NK-92 (cell line): Measurements from ENCODE around the gene ANKS1A.

Experiments used
- DNase-seq: peaks from one replicate; lab custom pipeline; 2025; ENCODE audit not compliant: unreplicated experiment; lab: John Stamatoyannopoulos, UW

The ANKS1A gene

DNA sequence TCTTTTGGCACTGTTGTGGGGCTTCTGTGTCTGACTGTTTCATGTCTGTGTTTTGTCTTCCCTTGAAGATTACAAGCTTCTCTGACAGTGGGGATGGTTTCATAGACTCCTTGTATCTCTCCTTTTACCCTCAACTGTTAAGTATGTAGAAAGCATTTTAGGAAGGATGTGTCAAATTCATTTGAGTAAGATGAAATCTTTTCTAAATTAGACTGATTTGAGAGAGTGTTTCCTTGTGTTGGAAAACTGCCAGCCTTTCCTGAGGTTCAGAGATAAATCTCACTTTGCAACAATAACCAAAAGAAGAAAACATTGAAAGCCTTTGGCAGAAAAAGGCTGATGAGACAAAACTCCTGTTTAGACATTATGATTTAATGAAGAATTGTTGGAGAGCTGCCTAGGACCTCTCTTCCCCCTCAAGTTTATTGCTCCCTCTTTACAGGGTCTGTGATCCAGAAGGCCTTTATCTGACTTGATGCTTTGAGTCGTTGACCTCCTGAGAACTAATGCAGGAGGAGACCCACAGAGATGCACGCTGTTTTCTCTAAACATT is 68.3 kb downstream of the ANKS1A start:
- DNase-seq, result no peak

DNA sequence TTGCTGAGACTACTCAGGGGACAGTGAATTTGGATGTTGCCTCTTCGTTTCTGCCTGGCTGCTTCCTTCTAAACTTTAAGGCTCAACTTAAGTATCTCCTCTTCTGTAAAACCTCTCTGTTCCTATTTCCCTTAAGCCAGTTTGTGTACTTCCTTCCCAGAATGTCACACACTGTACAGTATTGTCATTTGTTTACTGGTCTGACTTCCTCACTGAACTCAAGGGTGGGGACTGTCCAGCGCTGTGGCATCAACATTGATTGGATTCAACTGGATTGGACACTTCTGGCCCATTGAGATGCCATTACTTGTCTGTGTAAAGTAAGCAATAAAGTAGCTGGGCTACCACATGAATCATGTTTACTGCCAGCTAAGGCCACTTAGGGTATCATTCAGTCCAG is 69.7 kb downstream of the ANKS1A start:
- no peak for DNase-seq

GRCh38 chr6:34959224-34959623 is 70.2 kb downstream of the ANKS1A start:
- no peak for DNase-seq

DNA sequence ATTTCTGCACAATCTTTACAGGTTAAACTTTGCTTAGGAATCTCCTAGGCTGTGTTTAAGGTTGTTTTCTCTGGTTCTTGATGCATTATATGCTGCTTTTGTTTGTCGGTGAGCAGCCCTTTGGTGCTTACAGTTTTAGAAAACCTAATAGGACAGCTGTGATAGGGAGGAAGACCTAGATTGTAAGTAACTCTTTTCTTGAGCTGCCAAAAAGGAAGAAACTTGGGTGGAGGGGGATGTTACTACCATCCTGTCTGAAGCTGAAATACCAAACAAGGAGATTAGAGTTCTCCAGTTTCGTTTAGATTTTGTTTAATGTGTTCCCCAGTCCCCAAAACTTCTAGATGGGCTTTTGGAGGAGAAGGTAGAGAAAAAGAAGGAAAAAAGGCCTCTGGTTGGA is 72.0 kb downstream of the ANKS1A start:
- DNase-seq, result no peak

GRCh38 chr6:34961574-34961973 is 72.5 kb downstream of the ANKS1A start:
- DNase-seq, result no peak

DNA sequence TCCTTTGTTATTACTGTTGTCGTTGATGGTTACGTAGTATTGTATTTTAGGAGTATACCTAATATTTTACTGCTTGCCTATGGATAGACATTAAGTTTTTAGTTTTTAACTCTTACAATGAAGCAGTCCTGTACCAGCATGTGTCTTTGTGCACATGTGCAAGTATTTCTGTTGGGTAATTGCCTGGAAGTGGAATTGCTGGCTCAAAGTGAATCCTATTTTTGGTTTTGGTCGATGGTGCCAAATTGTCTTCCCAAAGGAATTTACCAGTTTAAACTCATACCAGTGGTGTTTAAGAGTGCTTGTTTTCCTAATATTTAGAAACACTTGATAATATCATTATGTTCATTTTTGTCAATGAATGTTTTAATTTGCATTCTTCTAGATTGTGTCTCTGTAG is 75.5 kb downstream of the ANKS1A start:
- no peak for DNase-seq

DNA sequence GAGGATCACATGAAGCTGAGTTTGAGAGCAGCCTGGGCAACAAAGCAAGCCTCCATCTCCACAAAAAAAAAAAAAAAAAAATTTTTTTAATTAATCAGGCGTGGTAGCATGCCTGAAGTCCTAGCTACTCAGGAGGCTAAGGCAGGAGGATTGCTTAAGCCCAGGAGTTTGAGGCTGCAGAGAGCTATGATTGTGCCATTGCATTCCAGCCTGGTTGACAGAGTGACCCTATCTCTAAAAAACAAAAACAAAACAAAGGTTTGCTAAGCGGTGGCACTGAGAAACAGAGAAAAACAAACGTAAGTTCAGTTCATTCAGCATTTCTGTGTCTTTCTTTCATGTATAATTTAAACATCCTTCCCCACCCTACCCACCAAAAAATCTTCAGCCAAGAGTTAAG is 78.4 kb downstream of the ANKS1A start:
- DNase-seq, result no peak

DNA sequence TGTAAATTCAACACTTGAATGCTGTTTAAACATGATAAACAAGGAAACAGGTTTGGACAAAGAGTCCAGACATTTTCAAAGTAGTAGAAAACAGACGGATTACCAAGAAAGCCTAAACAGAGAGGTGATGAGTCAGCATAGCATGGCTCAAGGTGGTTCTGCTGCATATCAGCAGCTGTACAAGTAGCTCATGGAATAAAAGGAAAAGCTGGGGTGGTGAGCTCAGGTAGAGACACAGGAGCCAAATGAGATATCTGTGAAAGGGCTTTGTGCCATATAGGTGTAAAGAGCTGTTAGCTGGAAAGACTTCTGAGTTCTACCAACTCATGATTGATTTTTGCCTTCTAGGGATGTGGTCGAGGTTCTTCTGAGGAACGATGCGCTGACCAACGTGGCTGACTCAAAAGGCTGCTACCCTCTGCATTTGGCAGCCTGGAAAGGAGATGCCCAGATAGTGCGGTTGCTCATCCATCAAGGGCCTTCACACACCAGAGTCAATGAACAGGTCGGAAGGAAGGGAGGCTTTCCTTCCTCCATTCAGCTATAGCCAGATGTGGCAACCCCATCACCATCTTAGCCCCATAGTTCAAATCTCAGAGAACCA is 80.7 kb downstream of the ANKS1A start:
- no peak for DNase-seq

DNA sequence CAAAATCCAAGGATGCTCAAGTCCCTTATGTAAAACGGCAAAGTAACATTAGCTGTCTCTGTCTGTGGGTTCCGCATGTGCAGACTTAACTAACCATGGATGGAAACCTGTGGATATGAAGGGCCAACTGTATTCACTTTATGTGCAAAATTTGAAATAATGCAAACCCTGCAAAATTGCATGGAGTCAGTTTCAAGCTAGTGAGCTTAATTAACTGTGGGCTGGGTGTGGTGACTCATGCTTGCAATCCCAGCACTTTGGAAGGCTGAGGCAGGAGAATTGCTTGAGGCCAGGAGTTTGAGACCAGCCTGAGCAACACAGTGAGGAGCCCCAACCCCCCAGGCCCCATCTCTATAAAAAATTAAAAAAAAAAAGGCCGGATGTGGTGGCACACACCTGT is 81.4 kb downstream of the ANKS1A start:
- no peak for DNase-seq

DNA sequence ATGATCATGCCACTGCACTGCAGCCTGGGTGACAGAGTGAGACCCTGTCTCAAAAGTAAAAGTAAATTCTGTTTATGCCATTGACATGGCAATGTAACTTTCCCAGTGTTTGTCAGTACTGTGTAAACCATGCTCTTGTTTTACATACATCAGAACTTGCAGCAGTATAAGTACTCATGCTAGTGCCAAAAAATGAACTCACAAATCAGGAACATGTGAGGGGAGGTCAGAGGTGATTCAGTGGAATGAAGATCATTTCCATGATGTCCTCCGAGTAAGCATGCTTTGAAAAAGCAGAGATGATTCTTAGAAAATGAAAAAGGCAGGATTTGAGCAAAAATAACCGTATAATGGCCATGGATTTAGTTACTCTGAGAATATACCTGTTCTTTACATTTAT is 81.9 kb downstream of the ANKS1A start:
- DNase-seq, result no peak

DNA sequence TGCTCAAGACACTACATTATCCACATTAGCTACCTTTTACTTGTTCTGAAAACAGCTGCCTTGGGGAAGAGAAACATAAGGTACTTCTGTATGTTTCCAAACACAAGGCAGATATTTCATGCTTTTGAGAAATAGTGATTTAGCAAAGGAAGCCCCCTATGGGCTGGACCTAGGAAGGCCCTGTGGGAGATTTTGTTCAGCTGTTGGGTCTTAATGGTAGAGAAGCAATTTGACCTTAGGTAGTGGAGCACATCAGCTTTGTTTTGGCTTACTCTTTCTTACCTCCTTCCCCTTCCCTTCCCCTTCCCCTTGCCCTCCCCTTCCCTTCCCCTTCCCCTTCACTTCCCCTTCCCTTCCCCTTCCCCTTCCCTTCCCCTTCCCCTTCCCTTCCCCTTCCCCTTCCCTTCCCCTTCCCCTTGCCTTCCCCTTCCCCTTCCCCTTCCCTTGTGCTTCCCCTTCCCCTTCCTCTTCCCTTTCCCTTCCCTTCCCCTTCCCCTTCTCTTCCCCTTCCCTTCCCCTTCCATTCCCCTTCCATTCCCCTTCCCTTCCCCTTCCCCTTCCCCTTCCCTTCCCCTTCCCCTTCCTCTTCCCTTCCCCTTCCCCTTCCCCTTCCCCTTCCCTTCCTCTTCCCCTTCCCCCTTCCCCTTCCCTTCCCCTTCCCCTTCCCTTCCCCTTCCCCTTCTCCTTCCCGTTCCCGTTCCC is 84.6 kb downstream of the ANKS1A start:
- no peak for DNase-seq

DNA sequence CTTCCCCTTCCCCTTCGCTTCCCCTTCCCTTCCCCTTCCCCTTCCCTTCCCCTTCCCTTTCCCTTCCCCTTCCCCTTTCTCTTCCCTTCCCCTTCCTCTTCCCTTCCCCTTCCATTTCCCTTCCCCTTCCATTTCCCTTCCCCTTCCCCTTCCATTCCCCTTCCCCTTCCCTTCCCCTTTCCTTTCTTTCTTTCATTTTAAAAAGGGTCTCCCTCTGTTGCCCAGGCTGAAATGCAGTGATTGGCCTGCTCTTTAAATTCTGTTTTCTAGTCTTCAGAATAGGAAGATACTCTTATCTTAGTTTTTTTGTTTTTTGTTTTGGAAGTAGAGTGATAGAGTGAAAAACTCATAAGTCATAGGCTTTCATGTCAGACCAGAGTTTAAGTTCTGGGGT is 85.2 kb downstream of the ANKS1A start:
- DNase-seq, result no peak

DNA sequence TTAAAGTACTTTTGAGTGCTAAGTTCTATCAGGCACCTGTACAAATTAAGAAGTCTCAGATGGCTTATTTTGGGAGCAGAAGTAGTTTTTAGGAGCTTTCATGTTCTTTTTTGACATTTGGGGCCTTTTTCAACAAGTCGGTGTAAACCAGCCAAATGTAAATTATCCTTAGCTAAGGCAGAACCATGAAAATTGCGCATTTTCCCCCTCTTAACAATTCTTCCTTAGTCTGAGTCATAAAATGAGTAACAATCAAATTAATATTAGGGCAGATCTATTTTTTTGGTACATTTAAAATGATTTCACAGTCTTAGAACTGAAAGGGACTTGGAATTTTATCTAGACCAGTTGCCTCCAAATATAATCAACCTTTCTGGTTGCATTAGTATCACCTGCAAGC is 87.2 kb downstream of the ANKS1A start:
- no peak for DNase-seq

GRCh38 chr6:34979218-34979617 is 90.2 kb downstream of the ANKS1A start:
- DNase-seq, result no peak

GRCh38 chr6:34979994-34980393 is 90.9 kb downstream of the ANKS1A start:
- DNase-seq, result no peak

- no peak for DNase-seq
These were observed 92.3 kb downstream of the ANKS1A start for GRCh38 chr6:34981366-34981765.

- no peak for DNase-seq
These were observed 92.9 kb downstream of the ANKS1A start for GRCh38 chr6:34981951-34982350.

- no peak for DNase-seq
These were observed 93.4 kb downstream of the ANKS1A start for GRCh38 chr6:34982424-34982852.

- DNase-seq, result no peak
These were observed 95.4 kb downstream of the ANKS1A start for GRCh38 chr6:34984416-34984815.

DNA sequence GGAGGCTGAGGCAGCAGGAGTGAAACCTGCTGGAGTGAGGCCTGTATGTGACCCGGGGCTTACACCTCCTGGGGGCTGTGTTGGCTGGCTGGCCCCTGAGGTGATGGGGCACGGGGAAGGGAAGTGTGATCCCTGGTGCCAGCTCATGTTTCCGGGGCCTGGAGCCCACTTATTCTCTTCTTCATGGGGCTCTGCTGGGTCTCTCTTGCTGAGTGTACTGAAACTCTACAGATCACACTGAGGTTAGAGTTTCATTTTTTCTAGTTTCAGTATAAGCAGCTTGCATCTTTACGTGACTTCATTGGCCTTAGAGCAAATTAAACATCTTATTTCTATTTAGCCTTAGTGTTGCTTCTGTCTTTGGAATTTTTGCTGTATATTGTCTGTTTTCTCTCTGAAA is 96.2 kb downstream of the ANKS1A start:
- DNase-seq, result no peak

- DNase-seq, result no peak
These were observed 97.8 kb downstream of the ANKS1A start for GRCh38 chr6:34986845-34987246.

DNA sequence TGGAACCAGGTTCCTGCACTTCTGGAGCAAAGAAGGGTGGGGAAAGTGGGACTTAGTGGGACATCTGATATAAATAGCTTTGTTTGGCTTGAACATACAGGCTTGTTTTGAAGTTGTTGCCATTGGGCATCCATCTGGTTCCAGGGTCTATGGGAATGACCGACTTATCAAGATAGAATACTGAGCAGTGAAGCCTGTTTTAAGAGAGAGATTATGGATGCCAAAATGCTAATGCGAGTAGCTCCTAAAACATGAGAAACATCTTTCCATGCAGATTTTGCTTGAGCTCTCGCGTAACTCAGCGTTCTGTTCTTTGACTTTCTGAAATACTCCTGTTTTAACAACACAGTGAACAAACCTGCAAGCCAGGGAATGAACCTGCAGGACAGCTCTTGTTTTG is 98.5 kb downstream of the ANKS1A start:
- no peak for DNase-seq
